Activated CD8-positive, alpha-beta T cell treated with anti-CD3 and anti-CD28 coated beads for 36 hours (primary cell): ENCODE measurements around the gene ZNF503. TPM values are rescaled to one million over a fixed set of nuclear protein-coding genes. Genes with fewer than 3 reads are reported as not detected.

Experiments
- ATAC-seq: fragments of 200-7000 bp; cut with Tn5 transposase; one replicate; pipeline ENCODE4 v1.10.0; 2021; ENCODE audit warnings: mild to moderate bottlenecking, moderate library complexity
- CTCF ChIA-PET: fragments of 350-600 bp; sonication (Branson Sonifier 250); formaldehyde crosslinking; loops from one replicate; lab custom pipeline; 2021; ENCODE audit warnings: antibody characterized with exemption; lab: Charles Lee
- POLR2A ChIA-PET: fragments of 350-600 bp; sonication (Branson Sonifier 250); formaldehyde crosslinking; loops from one replicate; lab custom pipeline; 2021; ENCODE audit warnings: antibody characterized with exemption; lab: Charles Lee
- DNase-seq: peaks from one replicate; pipeline ENCODE4 v3.0.0-alpha.2; 2020
- H3K27ac Mint-ChIP-seq: one replicate; pipeline ENCODE4 v1.8.0; 2021; ENCODE audit warnings: mild to moderate bottlenecking, mixed read lengths
- H3K27me3 Mint-ChIP-seq: one replicate; pipeline ENCODE4 v1.8.0; 2021; ENCODE audit warnings: mixed read lengths
- H3K36me3 Mint-ChIP-seq: one replicate; pipeline ENCODE4 v1.8.0; 2021; ENCODE audit warnings: low read depth, mixed read lengths
- H3K4me1 Mint-ChIP-seq: one replicate; pipeline ENCODE4 v1.8.0; 2021; ENCODE audit warnings: low read depth, mixed read lengths
- H3K4me3 Mint-ChIP-seq: one replicate; pipeline ENCODE4 v1.8.0; 2021; ENCODE audit warnings: mild to moderate bottlenecking, moderate library complexity, mixed read lengths
- H3K9me3 Mint-ChIP-seq: one replicate; pipeline ENCODE4 v1.8.0; 2021; ENCODE audit warnings: mixed read lengths
- CTCF ChIP-seq: fragments of 200-600 bp; IDR thresholded peaks from one replicate; pipeline ENCODE4 v1.8.0; 2022; ENCODE audit warnings: antibody characterized with exemption, mild to moderate bottlenecking
- intact Hi-C: fragments of 100-400 bp; cut with micrococcal nuclease; formaldehyde crosslinking; loops from one replicate; pipeline ENCODE4 v1.10.0; 2022
- total RNA-seq, 2 experiments: library from RNA; stranded (reverse); gene quantifications; one replicate each; pipeline ENCODE4 v1.2.3, GENCODE V29; 2021

Gene ZNF503
- total RNA-seq, 2 experiments from 2014 or later, result 0.25 to 0.31 TPM

GRCh38 chr10:75425291-75426079 is 23.9 kb upstream of the ZNF503 start:
- ChIA-PET CTCF (no interaction called here), POLR2A (no interaction called here)
- ATAC-seq (no peak), DNase-seq (no peak)
- Mint-ChIP-seq H3K36me3 (no peaks in the 10 kb centered on the region), H3K9me3 (no peaks in the 10 kb centered on the region), H3K4me3 (no peak overlapping the region), H3K27ac (no peak overlapping the region), H3K27me3 (peaks cover 22% of the 10 kb centered on the region), H3K4me1 (peaks cover under 1% of the 10 kb centered on the region)
- no peak for TF ChIP-seq CTCF
- intact Hi-C loops, result no loop called here

- H3K27ac Mint-ChIP-seq, result no peak overlapping the region
- ATAC-seq, result no peak
- ChIA-PET POLR2A (interaction anchor here (1.2 kb wide), 1 partner anchor 10 kb away, joined by 4 read pairs; no protein-coding TSS in a partner anchor), CTCF (no interaction called here)
- no peak for TF ChIP-seq CTCF
- no peak overlapping the region for H3K4me3 Mint-ChIP-seq
- DNase-seq, result no peak
- H3K36me3 Mint-ChIP-seq, result no peaks in the 10 kb centered on the region
- no peaks in the 10 kb centered on the region for H3K9me3 Mint-ChIP-seq
- no peaks in the 10 kb centered on the region for H3K4me1 Mint-ChIP-seq
- intact Hi-C loops, result no loop called here
- H3K27me3 Mint-ChIP-seq, result peaks cover 14% of the 10 kb centered on the region
These were observed 23.0 kb upstream of the ZNF503 start for GRCh38 chr10:75424571-75424970.

GRCh38 chr10:75422913-75423312 is 21.3 kb upstream of the ZNF503 start:
- CTCF ChIA-PET, result no interaction called here
- Mint-ChIP-seq H3K27me3 (peaks cover 6% of the 10 kb centered on the region), H3K36me3 (no peaks in the 10 kb centered on the region), H3K27ac (no peak overlapping the region), H3K9me3 (no peaks in the 10 kb centered on the region), H3K4me3 (no peak overlapping the region), H3K4me1 (no peaks in the 10 kb centered on the region)
- DNase-seq, result no peak
- no peak for ATAC-seq
- intact Hi-C loops, result no loop called here
- no peak for TF ChIP-seq CTCF
- POLR2A ChIA-PET, result no interaction called here

- no peak overlapping the region for H3K4me3 Mint-ChIP-seq
- H3K36me3 Mint-ChIP-seq, result no peaks in the 10 kb centered on the region
- peaks cover 17% of the 10 kb centered on the region for H3K27me3 Mint-ChIP-seq
- no peaks in the 10 kb centered on the region for H3K9me3 Mint-ChIP-seq
- H3K4me1 Mint-ChIP-seq, result no peaks in the 10 kb centered on the region
- H3K27ac Mint-ChIP-seq, result no peak overlapping the region
- CTCF ChIA-PET, result no interaction called here
- ATAC-seq, result no peak
- POLR2A ChIA-PET, result no interaction called here
- DNase-seq, result no peak
- intact Hi-C loops, result no loop called here
- no peak for TF ChIP-seq CTCF
These were observed 17.1 kb upstream of the ZNF503 start for GRCh38 chr10:75418712-75419111.

- no peak for ATAC-seq
- no peak for DNase-seq
- Mint-ChIP-seq H3K36me3 (no peaks in the 10 kb centered on the region), H3K27ac (no peak overlapping the region), H3K27me3 (peaks cover 18% of the 10 kb centered on the region), H3K4me1 (no peaks in the 10 kb centered on the region), H3K9me3 (no peaks in the 10 kb centered on the region), H3K4me3 (no peak overlapping the region)
- no peak for TF ChIP-seq CTCF
- POLR2A ChIA-PET, result no interaction called here
- intact Hi-C loops, result no loop called here
- CTCF ChIA-PET, result no interaction called here
These were observed 16.7 kb upstream of the ZNF503 start for GRCh38 chr10:75418293-75418692.
